Activated naive CD4-positive, alpha-beta T cell treated with anti-CD3 and anti-CD28 coated beads, Interleukin-2, amount 50 U/mL, for 16 hours (primary cell): ENCODE results near the gene BBX.
"Not testable (repeated sequence)": the region's sequence is repeated elsewhere in the genome, so short reads cannot be mapped to it uniquely, and the experiment has no call there.

ENCODE experiments used
- DNase-seq: peaks from one replicate; pipeline ENCODE4 v3.0.0-alpha.2; 2020

Gene BBX

GRCh38 chr3:107543666-107544065 lies 20.9 kb downstream of the BBX start:
- no peak for DNase-seq

- DNase-seq, result no peak
Measured at GRCh38 chr3:107545680-107546120, 22.9 kb downstream of the BBX start.

- no peak for DNase-seq
Measured at GRCh38 chr3:107548601-107549000, 25.8 kb downstream of the BBX start.

GRCh38 chr3:107555359-107555758 lies 32.6 kb downstream of the BBX start:
- DNase-seq, result no peak

GRCh38 chr3:107557743-107558142 lies 35.0 kb downstream of the BBX start:
- DNase-seq, result no peak

- DNase-seq, result no peak
Measured at GRCh38 chr3:107560166-107560565, 37.4 kb downstream of the BBX start.

- no peak for DNase-seq
Measured at GRCh38 chr3:107561980-107562379, 39.2 kb downstream of the BBX start.

GRCh38 chr3:107562969-107563529 lies 40.3 kb downstream of the BBX start:
- DNase-seq, result no peak

GRCh38 chr3:107565244-107565643 lies 42.5 kb downstream of the BBX start:
- not testable (repeated sequence) for DNase-seq

GRCh38 chr3:107571089-107571488 lies 48.3 kb downstream of the BBX start:
- not testable (repeated sequence) for DNase-seq

GRCh38 chr3:107571492-107571891 lies 48.7 kb downstream of the BBX start:
- not testable (repeated sequence) for DNase-seq

- no peak for DNase-seq
Measured at GRCh38 chr3:107574650-107575049, 51.9 kb downstream of the BBX start.

GRCh38 chr3:107578091-107578490 lies 55.3 kb downstream of the BBX start:
- DNase-seq, result no peak

- DNase-seq, result no peak
Measured at GRCh38 chr3:107578523-107578922, 55.8 kb downstream of the BBX start.

GRCh38 chr3:107579371-107579770 lies 56.6 kb downstream of the BBX start:
- DNase-seq, result no peak

- DNase-seq, result no peak
Measured at GRCh38 chr3:107581230-107581629, 58.5 kb downstream of the BBX start.

GRCh38 chr3:107588217-107588616 lies 65.5 kb downstream of the BBX start:
- no peak for DNase-seq

- no peak for DNase-seq
Measured at GRCh38 chr3:107589454-107589853, 66.7 kb downstream of the BBX start.

- DNase-seq, result no peak
Measured at GRCh38 chr3:107590786-107591185, 68.0 kb downstream of the BBX start.

- DNase-seq, result no peak
Measured at GRCh38 chr3:107592073-107592472, 69.3 kb downstream of the BBX start.

- DNase-seq, result no peak
Measured at GRCh38 chr3:107594870-107595269, 72.1 kb downstream of the BBX start.

- no peak for DNase-seq
Measured at GRCh38 chr3:107596639-107597038, 73.9 kb downstream of the BBX start.

GRCh38 chr3:107598926-107599771 lies 76.4 kb downstream of the BBX start:
- peak; percentile 44 for DNase-seq

- DNase-seq, result no peak
Measured at GRCh38 chr3:107599772-107600145, 77.0 kb downstream of the BBX start.

GRCh38 chr3:107600780-107601179 lies 78.0 kb downstream of the BBX start:
- DNase-seq, result no peak
